Measurements from ENCODE around the gene MACROD2. TPM values are rescaled to one million over a fixed set of nuclear protein-coding genes. Genes with fewer than 3 reads are reported as not detected.

The MACROD2 gene
- total and polyA plus RNA-seq, 2 experiments from 2014 or later: 2.8 to 4.3 TPM

- no peak for TF ChIP-seq ZNF462 (CRISPR knock-in tag; IDR thresholded peaks at IDR 0.05)
- TF ChIP-seq, protein P1, sequence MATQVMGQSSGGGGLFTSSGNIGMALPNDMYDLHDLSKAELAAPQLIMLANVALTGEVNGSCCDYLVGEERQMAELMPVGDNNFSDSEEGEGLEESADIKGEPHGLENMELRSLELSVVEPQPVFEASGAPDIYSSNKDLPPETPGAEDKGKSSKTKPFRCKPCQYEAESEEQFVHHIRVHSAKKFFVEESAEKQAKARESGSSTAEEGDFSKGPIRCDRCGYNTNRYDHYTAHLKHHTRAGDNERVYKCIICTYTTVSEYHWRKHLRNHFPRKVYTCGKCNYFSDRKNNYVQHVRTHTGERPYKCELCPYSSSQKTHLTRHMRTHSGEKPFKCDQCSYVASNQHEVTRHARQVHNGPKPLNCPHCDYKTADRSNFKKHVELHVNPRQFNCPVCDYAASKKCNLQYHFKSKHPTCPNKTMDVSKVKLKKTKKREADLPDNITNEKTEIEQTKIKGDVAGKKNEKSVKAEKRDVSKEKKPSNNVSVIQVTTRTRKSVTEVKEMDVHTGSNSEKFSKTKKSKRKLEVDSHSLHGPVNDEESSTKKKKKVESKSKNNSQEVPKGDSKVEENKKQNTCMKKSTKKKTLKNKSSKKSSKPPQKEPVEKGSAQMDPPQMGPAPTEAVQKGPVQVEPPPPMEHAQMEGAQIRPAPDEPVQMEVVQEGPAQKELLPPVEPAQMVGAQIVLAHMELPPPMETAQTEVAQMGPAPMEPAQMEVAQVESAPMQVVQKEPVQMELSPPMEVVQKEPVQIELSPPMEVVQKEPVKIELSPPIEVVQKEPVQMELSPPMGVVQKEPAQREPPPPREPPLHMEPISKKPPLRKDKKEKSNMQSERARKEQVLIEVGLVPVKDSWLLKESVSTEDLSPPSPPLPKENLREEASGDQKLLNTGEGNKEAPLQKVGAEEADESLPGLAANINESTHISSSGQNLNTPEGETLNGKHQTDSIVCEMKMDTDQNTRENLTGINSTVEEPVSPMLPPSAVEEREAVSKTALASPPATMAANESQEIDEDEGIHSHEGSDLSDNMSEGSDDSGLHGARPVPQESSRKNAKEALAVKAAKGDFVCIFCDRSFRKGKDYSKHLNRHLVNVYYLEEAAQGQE (IDR thresholded peaks at IDR 0.05; ENCODE audit: unreplicated experiment): no peak
- TF ChIP-seq ETS1 (IDR thresholded peaks at IDR 0.05): no peak
- TF ChIP-seq STAT1 (IDR thresholded peaks at IDR 0.05; ENCODE audit: unreplicated experiment): no peak
Observed at GRCh38 chr20:15036948-15037347, 1041.6 kb downstream of the MACROD2 start (continued).

All from GM23338 (cell line).